ENCODE results near the gene UAP1. TPM values are rescaled to one million over a fixed set of nuclear protein-coding genes. Genes with fewer than 3 reads are reported as not detected.

Gene UAP1
- total RNA-seq, 1 experiment from 2014 or later, result 122 TPM

Other genes starting within 250 kb of the UAP1 start
- not detected in 2 replicates for gene SPATA46, start 184.9 kb upstream of the UAP1 start, total RNA-seq (2014; rRNA removed)
- gene C1orf226, start 180.0 kb upstream of the UAP1 start, total RNA-seq (2014; rRNA removed), result 0.32 and 0.63 TPM in 2 replicates
- gene SH2D1B, start 149.6 kb upstream of the UAP1 start, total RNA-seq (2014; rRNA removed), result 0.11 and 0.13 TPM in 2 replicates
- 141 and 143 TPM in 2 replicates for gene UHMK1, start 63.9 kb upstream of the UAP1 start, total RNA-seq (2014; rRNA removed)
- 55.3 and 73.1 TPM in 2 replicates for gene DDR2, start 70.7 kb downstream of the UAP1 start, total RNA-seq (2014; rRNA removed)
- gene HSD17B7, start 229.0 kb downstream of the UAP1 start, total RNA-seq (2014; rRNA removed), result 8.1 and 12.4 TPM in 2 replicates